ENCODE data around the gene NAT9. TPM values are rescaled to one million over a fixed set of nuclear protein-coding genes. Genes with fewer than 3 reads are reported as not detected.

Gene NAT9
- total RNA-seq, 1 donor from 2014 or later: 67.6 TPM

DNA sequence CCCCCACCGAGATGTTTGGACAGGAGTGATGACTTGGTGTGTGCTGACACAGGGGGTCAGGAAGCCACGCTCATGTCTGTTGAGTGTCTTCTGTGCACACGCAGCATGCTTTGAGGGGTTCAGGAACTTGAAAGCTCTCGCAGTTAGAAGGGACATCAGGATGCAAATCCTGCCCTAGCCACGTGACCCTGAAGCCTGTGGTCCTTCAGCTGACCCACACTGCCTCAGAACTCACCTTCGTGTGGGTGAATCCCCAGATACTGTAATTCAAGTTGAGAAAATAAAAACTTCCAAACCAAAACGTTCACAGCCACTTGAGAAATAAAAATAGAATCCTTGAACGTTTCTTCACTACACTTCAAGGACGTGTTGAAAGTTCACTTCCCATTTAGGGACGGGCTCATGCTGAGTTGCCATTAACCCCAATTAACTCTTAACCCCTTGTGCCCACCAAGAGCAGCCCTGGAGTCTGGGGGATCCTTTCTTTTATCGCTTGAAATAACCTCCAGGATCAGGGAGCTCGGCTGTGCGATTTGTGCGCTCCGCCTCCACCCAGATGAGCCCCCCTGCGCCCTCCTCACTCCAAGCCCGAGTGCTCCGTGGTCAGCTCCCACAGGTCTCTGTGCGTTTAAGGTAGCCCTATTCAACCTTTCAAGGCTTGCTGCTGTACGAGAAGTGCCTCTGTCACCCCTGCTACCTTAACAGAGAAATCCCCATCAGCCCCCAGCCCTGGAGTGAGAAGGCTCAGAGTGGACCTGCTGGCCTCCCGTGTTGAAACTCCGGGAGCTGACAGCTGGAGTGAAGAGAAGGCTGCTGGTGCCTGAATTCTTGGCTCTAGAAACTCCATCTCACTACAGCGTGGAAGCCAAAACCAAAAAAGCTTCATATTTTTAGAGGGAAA lies 36.2 kb upstream of the NAT9 start:
- H3K27ac Mint-ChIP-seq: no peak overlapping the region
- peaks cover 10% of the 10 kb centered on the region for H3K36me3 Mint-ChIP-seq (ENCODE audit: low read depth)
- no peak for DNase-seq
- no peak overlapping the region for H3K4me3 Mint-ChIP-seq
- no peaks in the 10 kb centered on the region for H3K9me3 Mint-ChIP-seq
- H3K27me3 Mint-ChIP-seq: no peaks in the 10 kb centered on the region
- intact Hi-C loops (cut with micrococcal nuclease): no loop called here
- H3K4me1 Mint-ChIP-seq: peaks cover 3% of the 10 kb centered on the region

DNA sequence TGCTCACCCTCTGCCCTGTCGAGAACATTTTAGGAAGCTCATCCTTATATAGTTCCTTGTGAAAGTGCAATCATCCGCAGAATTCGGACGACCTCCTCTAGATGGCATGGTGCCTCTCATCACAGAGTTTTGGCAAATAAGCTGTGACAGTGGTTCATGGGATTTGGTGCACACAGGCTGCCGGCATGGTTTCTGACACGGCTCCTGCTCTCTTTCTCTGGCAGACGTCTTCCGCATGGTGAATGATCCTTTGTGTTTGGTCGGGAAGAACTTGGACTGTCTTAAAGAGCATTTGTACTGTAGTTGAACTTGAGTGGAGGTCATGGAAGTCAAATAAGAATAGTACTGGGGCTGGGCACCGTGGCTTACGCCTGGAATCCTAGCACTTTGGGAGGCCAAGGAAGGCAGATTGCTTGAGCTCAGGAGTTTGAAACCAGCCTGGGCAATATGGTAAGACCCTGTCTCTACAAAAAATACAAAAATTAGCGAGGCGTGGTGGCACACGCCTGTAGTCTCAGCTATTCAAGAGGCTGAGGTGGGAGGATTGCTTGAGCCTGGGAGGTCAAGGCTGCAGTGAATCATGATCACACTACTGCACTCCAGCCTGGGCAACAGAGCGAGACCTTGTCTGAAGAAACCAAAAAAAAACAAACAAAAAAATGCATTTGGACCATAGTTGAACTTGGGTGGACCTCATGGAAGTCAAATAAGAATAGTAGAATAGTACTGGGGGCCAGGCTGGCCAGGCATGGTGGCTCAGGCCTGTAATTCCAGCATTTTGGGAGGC lies 34.7 kb upstream of the NAT9 start:
- Mint-ChIP-seq H3K4me3 (no peak overlapping the region), H3K27me3 (no peaks in the 10 kb centered on the region), H3K4me1 (peaks cover 3% of the 10 kb centered on the region), H3K27ac (no peak overlapping the region), H3K36me3 (ENCODE audit: low read depth) (peaks cover 7% of the 10 kb centered on the region), H3K9me3 (no peaks in the 10 kb centered on the region)
- intact Hi-C loops (cut with micrococcal nuclease): no loop called here
- DNase-seq: no peak

DNA sequence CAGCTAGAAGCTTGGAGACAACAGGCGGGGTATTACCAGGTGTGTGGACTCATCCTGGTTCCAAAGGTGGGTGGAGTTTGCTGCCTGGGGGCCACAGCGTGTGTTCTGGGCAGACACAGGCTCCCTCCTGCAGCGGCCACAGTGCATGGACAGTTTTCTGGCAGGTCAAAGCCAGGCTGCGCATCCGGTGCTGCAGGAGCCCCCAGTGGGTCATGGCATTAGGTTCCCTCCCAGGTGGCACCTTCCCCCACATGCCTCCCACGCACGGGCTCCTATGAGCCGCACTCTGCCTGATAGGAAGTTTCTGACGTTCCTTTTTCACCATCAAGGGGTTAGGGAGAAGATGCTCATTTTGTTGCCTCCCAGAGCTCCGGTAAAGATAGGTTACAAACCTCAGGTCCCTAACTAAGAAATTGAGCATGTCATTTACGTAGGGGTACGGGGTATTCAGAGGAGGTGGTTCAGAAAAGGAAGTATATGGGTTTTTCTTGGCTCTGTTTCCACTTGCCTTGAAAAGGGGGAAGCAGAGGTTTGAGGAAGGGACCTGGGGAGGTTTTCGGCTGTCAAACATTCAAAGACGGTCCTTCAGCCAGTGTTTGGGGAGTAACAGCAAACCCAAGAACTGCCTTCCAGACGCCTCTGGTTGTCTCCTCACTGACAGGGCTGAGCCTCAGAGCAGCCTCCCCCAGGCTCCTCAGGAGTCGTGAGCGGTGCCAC lies 32.7 kb upstream of the NAT9 start:
- no peaks in the 10 kb centered on the region for H3K9me3 Mint-ChIP-seq
- no peak overlapping the region for H3K4me3 Mint-ChIP-seq
- peaks cover 7% of the 10 kb centered on the region for H3K36me3 Mint-ChIP-seq (ENCODE audit: low read depth)
- H3K27me3 Mint-ChIP-seq: no peaks in the 10 kb centered on the region
- H3K4me1 Mint-ChIP-seq: no peaks in the 10 kb centered on the region
- DNase-seq: no peak
- intact Hi-C loops (cut with micrococcal nuclease): no loop called here
- no peak overlapping the region for H3K27ac Mint-ChIP-seq

DNA sequence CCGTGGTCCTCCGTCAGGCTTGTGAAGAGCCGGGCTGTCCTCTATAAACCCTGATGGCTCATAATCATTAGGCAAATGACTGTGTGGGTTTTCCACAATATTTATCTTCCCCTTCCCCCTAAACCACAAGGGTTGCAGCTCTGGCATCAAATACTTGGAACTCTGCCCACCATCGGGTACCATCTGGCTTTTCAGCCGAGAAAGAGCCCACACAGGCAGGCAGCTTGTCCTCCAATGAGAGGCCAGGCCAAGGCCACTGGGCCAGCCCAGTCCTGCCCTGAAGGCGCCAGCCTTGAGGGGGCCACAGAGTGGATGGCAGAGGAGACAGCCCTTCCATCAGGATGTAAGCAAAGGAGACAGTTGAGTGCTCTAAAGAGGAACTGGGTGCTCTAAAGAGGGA lies 31.8 kb upstream of the NAT9 start:
- Mint-ChIP-seq H3K4me3 (no peak overlapping the region), H3K27ac (no peak overlapping the region), H3K4me1 (no peaks in the 10 kb centered on the region), H3K9me3 (no peaks in the 10 kb centered on the region), H3K36me3 (ENCODE audit: low read depth) (peaks cover 7% of the 10 kb centered on the region), H3K27me3 (no peaks in the 10 kb centered on the region)
- intact Hi-C loops (cut with micrococcal nuclease): no loop called here
- no peak for DNase-seq

DNA sequence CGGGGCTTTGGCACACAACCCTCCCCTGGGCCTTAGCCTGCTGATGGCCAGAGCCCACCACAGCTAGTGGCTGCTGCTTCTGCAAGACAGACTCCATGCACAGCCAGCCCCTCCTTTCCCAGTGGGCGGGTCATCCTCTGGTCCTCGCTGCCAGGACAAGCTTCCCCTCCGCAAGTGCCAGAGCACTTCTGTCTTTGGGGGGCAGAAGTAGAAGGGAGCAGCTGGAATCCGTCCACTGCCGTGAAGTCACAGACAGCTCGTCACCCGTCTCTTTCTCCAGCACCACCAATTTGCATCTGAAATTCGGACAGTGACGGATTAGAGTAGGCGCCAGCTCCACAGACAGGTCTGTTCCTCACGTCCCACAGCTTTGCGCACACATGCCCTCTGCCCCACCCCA lies 31.3 kb upstream of the NAT9 start:
- peaks cover 7% of the 10 kb centered on the region for H3K36me3 Mint-ChIP-seq (ENCODE audit: low read depth)
- H3K4me3 Mint-ChIP-seq: no peak overlapping the region
- no peaks in the 10 kb centered on the region for H3K27me3 Mint-ChIP-seq

DNA sequence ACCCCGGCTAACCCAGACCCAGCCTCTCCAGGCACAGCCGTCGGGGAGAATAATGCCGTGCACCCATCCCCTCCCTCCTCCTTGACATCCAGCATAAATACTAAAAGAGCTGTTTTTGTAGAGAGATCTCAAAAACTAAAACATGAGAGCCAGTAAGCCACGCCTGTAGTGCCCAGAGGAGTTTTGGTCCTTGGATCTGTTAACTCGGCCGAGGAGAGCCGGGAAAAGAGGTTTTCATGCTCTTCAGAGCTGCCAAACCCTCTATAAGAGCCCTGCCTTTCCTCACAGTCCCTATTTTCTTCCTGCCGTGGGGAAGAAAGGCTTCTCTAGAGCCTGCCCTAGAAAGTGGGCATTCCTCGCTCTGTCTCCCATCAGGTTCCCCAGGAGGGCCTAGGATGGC lies 30.2 kb upstream of the NAT9 start:
- H3K27me3 Mint-ChIP-seq: no peaks in the 10 kb centered on the region
- no peaks in the 10 kb centered on the region for H3K9me3 Mint-ChIP-seq
- intact Hi-C loops (cut with micrococcal nuclease): no loop called here
- no peak overlapping the region for H3K4me3 Mint-ChIP-seq
- H3K27ac Mint-ChIP-seq: no peak overlapping the region
- peaks cover 6% of the 10 kb centered on the region for H3K36me3 Mint-ChIP-seq (ENCODE audit: low read depth)
- DNase-seq: no peak
- no peaks in the 10 kb centered on the region for H3K4me1 Mint-ChIP-seq

More for the DNA sequence above, 31.3 kb upstream of the NAT9 start:
- no peak for DNase-seq
- H3K27ac Mint-ChIP-seq: no peak overlapping the region
- H3K4me1 Mint-ChIP-seq: no peaks in the 10 kb centered on the region
- H3K9me3 Mint-ChIP-seq: no peaks in the 10 kb centered on the region
- intact Hi-C loops (cut with micrococcal nuclease): no loop called here

DNA sequence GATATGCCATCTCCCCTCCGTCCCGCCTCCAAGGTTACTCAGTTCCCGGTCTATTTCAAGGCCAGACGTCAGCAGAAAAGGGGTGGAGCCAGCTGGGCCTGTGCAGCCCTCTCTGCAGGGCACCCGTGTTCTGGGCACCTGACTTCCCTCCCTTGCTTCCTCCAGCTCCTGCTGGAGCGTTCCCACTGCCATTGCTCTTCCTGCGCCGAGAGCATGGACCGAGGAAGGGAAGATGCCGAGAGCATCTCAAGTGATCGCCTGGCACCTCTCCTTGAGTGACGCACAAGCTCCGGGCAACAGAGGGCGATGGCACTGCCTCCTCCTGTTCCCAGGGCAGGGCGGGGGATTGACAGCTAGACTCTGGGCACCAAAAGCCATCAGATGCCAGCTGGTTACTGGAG lies 29.4 kb upstream of the NAT9 start:
- intact Hi-C loops (cut with micrococcal nuclease): no loop called here
- H3K36me3 Mint-ChIP-seq (ENCODE audit: low read depth): peaks cover 6% of the 10 kb centered on the region
- H3K9me3 Mint-ChIP-seq: no peaks in the 10 kb centered on the region
- H3K27me3 Mint-ChIP-seq: no peaks in the 10 kb centered on the region
- no peak for DNase-seq
- H3K27ac Mint-ChIP-seq: no peak overlapping the region
- H3K4me1 Mint-ChIP-seq: no peaks in the 10 kb centered on the region
- no peak overlapping the region for H3K4me3 Mint-ChIP-seq

DNA sequence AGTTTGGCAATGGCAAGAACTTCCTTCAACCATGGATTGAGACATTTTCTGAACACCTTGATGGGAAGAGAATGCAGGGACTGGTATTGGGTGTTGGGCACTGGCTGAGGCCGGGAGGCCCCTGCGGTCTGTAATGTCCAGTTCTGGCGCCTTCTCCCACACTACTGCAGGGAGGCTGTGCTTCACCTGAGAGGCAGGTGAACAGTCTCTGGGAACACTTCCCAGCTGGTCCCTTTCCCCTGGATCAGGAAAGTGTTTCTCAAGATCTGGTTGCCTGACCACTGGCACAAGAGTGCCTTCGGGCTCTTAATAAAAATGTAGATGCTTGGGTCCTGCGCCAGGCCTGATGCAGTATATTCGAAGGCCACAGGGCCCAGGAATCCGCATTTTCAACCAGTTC lies 28.5 kb upstream of the NAT9 start:
- intact Hi-C loops (cut with micrococcal nuclease): no loop called here
- H3K27ac Mint-ChIP-seq: no peak overlapping the region
- no peaks in the 10 kb centered on the region for H3K27me3 Mint-ChIP-seq
- no peak overlapping the region for H3K4me3 Mint-ChIP-seq
- peaks cover 8% of the 10 kb centered on the region for H3K36me3 Mint-ChIP-seq (ENCODE audit: low read depth)
- H3K9me3 Mint-ChIP-seq: no peaks in the 10 kb centered on the region
- H3K4me1 Mint-ChIP-seq: no peaks in the 10 kb centered on the region
- no peak for DNase-seq

DNA sequence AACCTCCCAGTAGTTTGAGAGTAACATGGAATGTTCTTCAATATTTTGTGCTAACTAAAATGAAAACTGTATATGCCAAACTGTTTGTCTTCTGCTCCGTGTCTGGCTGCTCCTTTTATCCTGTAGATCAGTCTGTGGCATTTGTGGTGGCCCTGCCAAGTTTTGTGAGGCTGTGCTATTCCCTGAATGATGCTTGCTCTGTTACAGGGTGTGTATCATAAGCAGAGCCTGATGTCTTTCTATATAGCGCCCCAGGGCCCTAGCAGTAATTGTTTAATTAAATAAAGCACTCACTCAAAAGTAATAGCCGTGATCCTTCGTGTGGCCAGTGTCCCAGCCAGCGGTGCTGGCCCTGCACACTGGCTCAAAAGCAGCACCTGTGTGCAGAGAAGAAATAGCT lies 27.8 kb upstream of the NAT9 start:
- Mint-ChIP-seq H3K27me3 (no peaks in the 10 kb centered on the region), H3K36me3 (ENCODE audit: low read depth) (peaks cover 11% of the 10 kb centered on the region), H3K27ac (no peak overlapping the region), H3K9me3 (no peaks in the 10 kb centered on the region), H3K4me1 (no peaks in the 10 kb centered on the region), H3K4me3 (no peak overlapping the region)
- no peak for DNase-seq
- intact Hi-C loops (cut with micrococcal nuclease): no loop called here

DNA sequence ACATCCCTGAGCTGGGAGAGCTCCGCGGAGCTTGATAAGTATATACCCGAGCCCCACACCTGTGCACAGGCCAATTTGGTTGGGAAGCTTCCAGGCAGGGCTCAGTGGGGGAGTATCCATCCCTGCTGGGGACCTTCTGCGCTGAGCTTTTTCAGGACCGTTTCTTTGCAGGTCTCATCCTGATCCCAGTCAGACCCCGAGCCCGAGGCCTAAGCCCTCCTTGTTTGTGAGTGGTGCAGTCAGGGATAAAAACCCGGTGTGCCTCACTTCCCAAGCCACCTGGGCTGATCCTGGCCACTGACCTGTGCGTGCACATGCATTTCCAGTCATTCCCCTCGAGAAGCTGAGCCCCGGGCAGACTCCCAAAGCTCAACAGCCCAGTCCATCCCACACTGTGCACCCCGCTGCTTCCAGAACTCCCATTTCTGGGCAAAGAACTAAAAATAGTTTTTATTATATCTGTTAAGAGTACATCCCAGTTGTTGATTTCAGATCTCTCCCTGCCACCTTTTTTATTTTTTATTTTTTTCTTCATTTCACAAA lies 27.3 kb upstream of the NAT9 start:
- no peaks in the 10 kb centered on the region for H3K4me1 Mint-ChIP-seq
- H3K36me3 Mint-ChIP-seq (ENCODE audit: low read depth): peaks cover 14% of the 10 kb centered on the region
- H3K27ac Mint-ChIP-seq: no peak overlapping the region
- no peak for DNase-seq
- no peak overlapping the region for H3K4me3 Mint-ChIP-seq
- no peaks in the 10 kb centered on the region for H3K9me3 Mint-ChIP-seq
- intact Hi-C loops (cut with micrococcal nuclease): no loop called here
- no peaks in the 10 kb centered on the region for H3K27me3 Mint-ChIP-seq

DNA sequence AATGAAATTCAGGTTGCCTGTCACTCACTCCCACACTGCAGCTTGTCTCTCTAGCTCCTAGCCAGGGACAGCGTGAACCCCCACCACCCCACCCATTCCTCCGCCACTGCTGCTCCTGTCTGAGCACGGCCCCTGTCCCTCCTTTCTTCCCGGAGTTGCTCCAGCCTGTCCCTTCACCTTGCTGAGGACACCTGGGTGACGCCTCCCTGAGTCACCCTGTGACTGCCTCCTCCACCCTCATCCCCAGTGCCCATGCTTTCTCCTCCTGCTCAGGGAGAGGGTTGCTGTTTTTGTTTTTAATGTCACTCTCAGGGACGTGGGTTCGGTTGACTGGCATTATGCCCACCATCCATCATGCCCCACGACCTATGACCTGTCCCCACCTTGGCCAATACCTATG lies 25.8 kb upstream of the NAT9 start:
- no peaks in the 10 kb centered on the region for H3K27me3 Mint-ChIP-seq
- no peak overlapping the region for H3K27ac Mint-ChIP-seq
- no peak overlapping the region for H3K4me3 Mint-ChIP-seq
- intact Hi-C loops (cut with micrococcal nuclease): no loop called here
- no peaks in the 10 kb centered on the region for H3K9me3 Mint-ChIP-seq
- DNase-seq: no peak
- H3K4me1 Mint-ChIP-seq: no peaks in the 10 kb centered on the region
- H3K36me3 Mint-ChIP-seq (ENCODE audit: low read depth): peaks cover 18% of the 10 kb centered on the region

DNA sequence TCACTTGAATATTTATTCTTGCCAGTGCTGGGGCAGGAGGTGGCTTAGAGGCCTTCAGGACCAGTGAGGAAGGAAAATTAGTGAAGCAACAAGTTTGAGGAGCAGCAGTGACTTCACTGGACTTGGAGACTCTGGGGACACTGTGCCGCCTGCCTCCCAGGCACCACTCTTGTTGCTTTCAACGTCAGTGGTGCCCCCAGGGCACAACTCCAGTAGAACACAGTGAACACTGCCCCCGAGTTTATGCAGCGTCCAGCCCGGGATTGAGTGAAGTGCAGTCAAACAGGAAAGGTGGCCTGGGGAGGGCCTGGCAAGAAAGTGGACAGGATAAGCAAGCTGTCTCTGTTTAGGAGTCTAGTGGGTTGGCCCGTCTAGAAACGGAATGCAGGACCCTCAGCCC lies 24.4 kb upstream of the NAT9 start:
- H3K27ac Mint-ChIP-seq: no peak overlapping the region
- H3K36me3 Mint-ChIP-seq (ENCODE audit: low read depth): peaks cover 21% of the 10 kb centered on the region
- no peak for DNase-seq
- H3K4me1 Mint-ChIP-seq: no peaks in the 10 kb centered on the region
- H3K4me3 Mint-ChIP-seq: no peak overlapping the region
- intact Hi-C loops (cut with micrococcal nuclease): no loop called here
- H3K27me3 Mint-ChIP-seq: no peaks in the 10 kb centered on the region
- no peaks in the 10 kb centered on the region for H3K9me3 Mint-ChIP-seq

DNA sequence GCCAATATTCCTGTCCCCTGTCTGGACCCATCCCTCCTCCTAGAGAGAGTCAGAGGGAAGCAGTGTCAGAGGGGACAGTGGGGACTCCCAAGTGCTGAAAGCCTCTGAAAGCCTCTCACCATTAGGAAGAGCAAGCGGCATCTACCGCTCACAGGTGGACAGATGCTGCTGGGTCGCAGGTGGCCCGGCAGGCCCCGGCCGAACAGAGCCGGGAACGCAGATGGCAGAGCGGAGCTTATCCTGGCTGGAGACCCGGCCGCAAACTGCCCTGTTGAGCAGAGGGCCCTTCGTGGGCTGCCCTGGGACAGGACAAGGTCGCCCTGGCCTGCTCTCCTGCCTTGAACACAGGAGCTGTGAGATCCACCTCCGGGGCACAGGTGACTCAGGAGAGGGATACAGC lies 23.0 kb upstream of the NAT9 start:
- intact Hi-C loops (cut with micrococcal nuclease): no loop called here
- Mint-ChIP-seq H3K27me3 (no peaks in the 10 kb centered on the region), H3K36me3 (ENCODE audit: low read depth) (peaks cover 25% of the 10 kb centered on the region), H3K4me1 (no peaks in the 10 kb centered on the region), H3K27ac (no peak overlapping the region), H3K4me3 (no peak overlapping the region), H3K9me3 (no peaks in the 10 kb centered on the region)
- DNase-seq: no peak

DNA sequence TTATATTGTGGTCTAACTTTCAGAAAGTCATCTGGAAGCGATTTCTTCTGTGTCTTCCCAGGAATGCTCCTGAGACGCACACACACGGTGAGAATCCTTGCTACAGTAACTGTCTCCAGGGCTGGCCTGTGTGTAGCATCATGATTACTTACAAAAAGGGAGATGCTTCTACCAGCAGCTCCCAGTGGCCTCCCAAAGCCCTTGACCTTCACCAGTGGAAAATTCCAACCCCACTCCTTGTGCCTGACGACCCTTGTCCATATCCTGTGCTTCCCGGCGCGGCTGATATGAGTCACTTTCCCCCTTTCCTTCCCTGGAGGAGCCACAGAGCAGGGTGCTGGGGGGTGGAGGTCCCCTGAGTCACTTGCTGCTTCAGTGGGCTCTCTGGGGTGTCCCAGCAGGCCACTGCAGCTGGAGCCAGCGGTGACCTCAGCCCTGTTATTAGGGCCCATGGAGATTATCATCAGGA lies 22.1 kb upstream of the NAT9 start:
- intact Hi-C loops (cut with micrococcal nuclease): no loop called here
- H3K4me3 Mint-ChIP-seq: no peak overlapping the region

More for the DNA sequence above, 22.1 kb upstream of the NAT9 start:
- Mint-ChIP-seq H3K27ac (no peak overlapping the region), H3K27me3 (no peaks in the 10 kb centered on the region), H3K9me3 (no peaks in the 10 kb centered on the region), H3K4me1 (no peaks in the 10 kb centered on the region), H3K36me3 (ENCODE audit: low read depth) (peaks cover 25% of the 10 kb centered on the region)
- no peak for DNase-seq

All from activated CD4-positive, alpha-beta T cell treated with anti-CD3 and anti-CD28 coated beads, Interleukin-2, amount 10 ng/mL, durations not matched to agents 24 days and 14 days (primary cell).